ENCODE data around the gene ALAD. TPM values are rescaled to one million over a fixed set of nuclear protein-coding genes. Genes with fewer than 3 reads are reported as not detected.
"Not testable (repeated sequence)": the region's sequence is repeated elsewhere in the genome, so short reads cannot be mapped to it uniquely, and the experiment has no call there.

Gene ALAD
- total and polyA plus RNA-seq, 4 donors = 26.3 to 54.6 (median 41.8) TPM

DNA sequence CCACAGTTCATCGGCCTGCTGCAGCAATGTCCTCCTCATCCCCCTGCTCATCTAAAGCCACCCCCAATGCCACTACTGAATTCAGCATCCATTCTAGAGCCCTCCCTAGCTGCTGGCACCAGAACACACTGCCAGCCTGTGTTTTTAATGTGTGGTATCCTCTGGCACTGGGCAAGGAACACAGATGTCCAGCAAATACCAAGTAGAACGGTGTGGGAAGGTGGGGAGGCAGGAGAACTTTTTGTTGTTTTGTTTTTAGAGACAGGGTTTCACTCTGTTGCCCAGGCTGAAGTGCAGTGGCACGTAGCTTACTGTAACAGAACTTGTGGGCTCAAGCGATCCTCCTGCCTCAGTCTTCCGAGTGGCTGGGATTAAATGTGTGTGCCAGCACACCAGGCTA is 29.0 kb downstream of the ALAD start:
- no peaks in the 10 kb centered on the region for H3K27me3 ChIP-seq (ENCODE audit: control insufficient read depth in 1 of 2, insufficient read depth in 2 of 2, low read length in 1 of 2)
- no peak overlapping the region for H3K27ac ChIP-seq (ENCODE audit: low read depth in 1 of 2, low read length in 2 of 2)
- DNase-seq (no peak), ATAC-seq (ENCODE audit: low FRiP score) (no peak)
- 44 to 46% methylated on average over 5 of the region's 5 CpGs for WGBS, 2 donors
- peaks cover 0 to 4% of the 10 kb centered on the region in 2 donors for H3K4me1 ChIP-seq (ENCODE audit: control insufficient read depth in 1 of 2, insufficient read depth in 2 of 2, low read length in 2 of 2)
- intact Hi-C loops (cut with DNase I) = loop anchor here in 1 of 2 donors (10.0 kb wide), 1 partner anchor 57 kb away; no protein-coding TSS in a partner anchor
- peaks cover 0 to 4% of the 10 kb centered on the region in 2 donors for H3K36me3 ChIP-seq (ENCODE audit: control insufficient read depth in 1 of 2, insufficient read depth in 2 of 2, low read length in 1 of 2)
- no peaks in the 10 kb centered on the region for H3K9me3 ChIP-seq (ENCODE audit: control insufficient read depth, low read length)
- no peak overlapping the region for H3K4me3 ChIP-seq (ENCODE audit: low read length in 2 of 2)

GRCh38 chr9:113370806-113371325 is 30.2 kb downstream of the ALAD start:
- H3K27ac ChIP-seq (ENCODE audit: low read depth in 1 of 2, low read length in 2 of 2) = no peak overlapping the region

GRCh38 chr9:113369855-113370140 is 31.3 kb downstream of the ALAD start:
- Histone ChIP-seq H3K9me3 (ENCODE audit: control insufficient read depth, low read length) (no peaks in the 10 kb centered on the region), H3K27ac (ENCODE audit: low read depth in 1 of 2, low read length in 2 of 2) (no peak overlapping the region), H3K36me3 (ENCODE audit: control insufficient read depth in 1 of 2, insufficient read depth in 2 of 2, low read length in 1 of 2) (peaks cover 0 to 4% of the 10 kb centered on the region in 2 donors), H3K4me1 (ENCODE audit: control insufficient read depth in 1 of 2, insufficient read depth in 2 of 2, low read length in 2 of 2) (peaks cover 0 to 4% of the 10 kb centered on the region in 2 donors), H3K4me3 (ENCODE audit: low read length in 2 of 2) (no peak overlapping the region), H3K27me3 (ENCODE audit: control insufficient read depth in 1 of 2, insufficient read depth in 2 of 2, low read length in 1 of 2) (no peaks in the 10 kb centered on the region)
- DNase-seq (no peak), ATAC-seq (ENCODE audit: low FRiP score) (no peak)
- intact Hi-C loops (cut with DNase I) = loop anchor here in 1 of 2 donors (10.0 kb wide), 1 partner anchor 55 kb away; no protein-coding TSS in a partner anchor
- 89% methylated on average over 11 of the region's 11 CpGs for WGBS, 2 donors

More at GRCh38 chr9:113370806-113371325, 30.2 kb downstream of the ALAD start:
- no peak for ATAC-seq (ENCODE audit: low FRiP score)
- DNase-seq = no peak
- H3K4me1 ChIP-seq (ENCODE audit: control insufficient read depth in 1 of 2, insufficient read depth in 2 of 2, low read length in 2 of 2) = peaks cover 0 to 4% of the 10 kb centered on the region in 2 donors
- no peaks in the 10 kb centered on the region for H3K9me3 ChIP-seq (ENCODE audit: control insufficient read depth, low read length)
- intact Hi-C loops (cut with DNase I) = loop anchor here in 1 of 2 donors (10.0 kb wide), 1 partner anchor 56 kb away; no protein-coding TSS in a partner anchor
- H3K27me3 ChIP-seq (ENCODE audit: control insufficient read depth in 1 of 2, insufficient read depth in 2 of 2, low read length in 1 of 2) = no peaks in the 10 kb centered on the region
- peaks cover 0 to 4% of the 10 kb centered on the region in 2 donors for H3K36me3 ChIP-seq (ENCODE audit: control insufficient read depth in 1 of 2, insufficient read depth in 2 of 2, low read length in 1 of 2)
- WGBS, 2 donors = 79 to 83% methylated on average over 8 of the region's 8 CpGs
- no peak overlapping the region for H3K4me3 ChIP-seq (ENCODE audit: low read length in 2 of 2)

GRCh38 chr9:113368982-113369854 is 31.9 kb downstream of the ALAD start:
- Histone ChIP-seq H3K4me3 (ENCODE audit: low read length in 2 of 2) (no peak overlapping the region), H3K9me3 (ENCODE audit: control insufficient read depth, low read length) (no peaks in the 10 kb centered on the region), H3K27ac (ENCODE audit: low read depth in 1 of 2, low read length in 2 of 2) (no peak overlapping the region), H3K27me3 (ENCODE audit: control insufficient read depth in 1 of 2, insufficient read depth in 2 of 2, low read length in 1 of 2) (no peaks in the 10 kb centered on the region), H3K4me1 (ENCODE audit: control insufficient read depth in 1 of 2, insufficient read depth in 2 of 2, low read length in 2 of 2) (peaks cover 0 to 4% of the 10 kb centered on the region in 2 donors), H3K36me3 (ENCODE audit: control insufficient read depth in 1 of 2, insufficient read depth in 2 of 2, low read length in 1 of 2) (peaks cover 0 to 2% of the 10 kb centered on the region in 2 donors)
- WGBS, 2 donors = 78 to 83% methylated on average over 13 of the region's 13 CpGs
- ATAC-seq (ENCODE audit: low FRiP score) (no peak), DNase-seq (no peak)
- intact Hi-C loops (cut with DNase I) = no loop called here

DNA sequence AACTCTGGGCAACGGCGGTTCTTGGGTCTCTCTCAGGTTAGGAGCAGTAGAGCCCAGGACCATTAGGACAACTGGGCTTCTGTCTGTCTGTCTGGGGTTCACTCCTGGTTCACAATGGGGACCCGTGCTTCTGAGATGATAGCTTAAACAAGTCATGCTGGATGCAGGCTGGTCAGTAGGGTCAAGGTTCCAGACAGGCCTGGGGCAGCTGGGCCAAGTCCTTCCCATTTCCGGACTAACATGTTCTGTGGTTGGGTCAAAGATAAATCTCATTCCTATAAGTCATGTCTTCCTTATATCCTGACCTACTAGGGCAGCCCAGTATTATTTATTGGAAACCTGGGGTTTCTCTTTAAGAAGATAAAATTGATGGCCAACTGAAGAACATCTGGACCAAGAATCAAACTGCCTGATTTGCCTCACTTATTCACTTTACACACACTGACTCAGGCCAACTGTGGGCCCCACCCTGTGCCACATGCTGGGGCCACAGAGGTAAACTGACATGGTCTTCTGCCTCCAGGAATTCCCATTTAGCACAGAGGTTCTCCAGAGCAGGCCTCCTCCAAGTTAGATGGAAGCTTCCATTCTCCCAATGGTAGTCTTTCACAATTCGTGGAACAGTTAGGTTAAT is 32.6 kb downstream of the ALAD start:
- no peak overlapping the region for H3K27ac ChIP-seq (ENCODE audit: low read depth in 1 of 2, low read length in 2 of 2)
- no peak overlapping the region for H3K4me3 ChIP-seq (ENCODE audit: low read length in 2 of 2)
- H3K27me3 ChIP-seq (ENCODE audit: control insufficient read depth in 1 of 2, insufficient read depth in 2 of 2, low read length in 1 of 2) = no peaks in the 10 kb centered on the region
- intact Hi-C loops (cut with DNase I) = no loop called here
- H3K9me3 ChIP-seq (ENCODE audit: control insufficient read depth, low read length) = no peaks in the 10 kb centered on the region
- DNase-seq (no peak), ATAC-seq (ENCODE audit: low FRiP score) (no peak)
- no peaks in the 10 kb centered on the region for H3K36me3 ChIP-seq (ENCODE audit: control insufficient read depth in 1 of 2, insufficient read depth in 2 of 2, low read length in 1 of 2)
- WGBS, 2 donors = 94 to 95% methylated on average over 5 of the region's 5 CpGs
- peaks cover 0 to 4% of the 10 kb centered on the region in 2 donors for H3K4me1 ChIP-seq (ENCODE audit: control insufficient read depth in 1 of 2, insufficient read depth in 2 of 2, low read length in 2 of 2)

- H3K9me3 ChIP-seq (ENCODE audit: control insufficient read depth, low read length); ATAC-seq (ENCODE audit: low FRiP score); intact Hi-C loops (cut with DNase I); H3K36me3 ChIP-seq (ENCODE audit: control insufficient read depth in 1 of 2, insufficient read depth in 2 of 2, low read length in 1 of 2); H3K27ac ChIP-seq (ENCODE audit: low read depth in 1 of 2, low read length in 2 of 2); H3K4me3 ChIP-seq (ENCODE audit: low read length in 2 of 2); H3K27me3 ChIP-seq (ENCODE audit: control insufficient read depth in 1 of 2, insufficient read depth in 2 of 2, low read length in 1 of 2); H3K4me1 ChIP-seq (ENCODE audit: control insufficient read depth in 1 of 2, insufficient read depth in 2 of 2, low read length in 2 of 2); DNase-seq: not testable (repeated sequence)
- 88 to 95% methylated on average over 3 of the region's 3 CpGs for WGBS, 2 donors
These were observed 35.4 kb downstream of the ALAD start for GRCh38 chr9:113365652-113366051.

DNA sequence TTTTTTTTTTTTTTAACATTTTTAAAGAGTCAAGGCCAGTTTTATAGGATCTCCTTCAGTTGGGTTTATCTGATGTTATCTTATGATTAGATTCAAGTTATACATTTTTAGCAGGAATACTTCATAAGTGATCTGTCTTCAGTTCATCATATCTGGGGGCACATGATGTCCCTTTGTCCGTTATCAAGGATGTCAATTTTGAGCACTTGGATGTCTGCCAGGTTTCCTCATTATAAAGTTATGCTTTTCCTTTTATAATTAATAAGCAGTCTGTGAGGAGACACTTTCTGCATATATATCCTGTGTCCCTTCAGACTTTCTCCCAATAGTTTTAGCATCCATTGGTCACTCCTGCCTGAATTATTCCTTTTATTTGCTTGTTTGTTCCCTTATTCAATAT is 36.1 kb downstream of the ALAD start:
- no peaks in the 10 kb centered on the region for H3K36me3 ChIP-seq (ENCODE audit: control insufficient read depth in 1 of 2, insufficient read depth in 2 of 2, low read length in 1 of 2)
- ATAC-seq (ENCODE audit: low FRiP score) = no peak
- H3K4me1 ChIP-seq (ENCODE audit: control insufficient read depth in 1 of 2, insufficient read depth in 2 of 2, low read length in 2 of 2) = no peaks in the 10 kb centered on the region
- H3K27me3 ChIP-seq (ENCODE audit: control insufficient read depth in 1 of 2, insufficient read depth in 2 of 2, low read length in 1 of 2) = no peaks in the 10 kb centered on the region
- intact Hi-C loops (cut with DNase I) = no loop called here
- H3K4me3 ChIP-seq (ENCODE audit: low read length in 2 of 2) = no peak overlapping the region
- H3K27ac ChIP-seq (ENCODE audit: low read depth in 1 of 2, low read length in 2 of 2) = no peak overlapping the region
- no peak for DNase-seq
- WGBS, 2 donors = 70 to 90% methylated on average over 1 of the region's 1 CpG
- no peaks in the 10 kb centered on the region for H3K9me3 ChIP-seq (ENCODE audit: control insufficient read depth, low read length)

GRCh38 chr9:113363336-113363735 is 37.7 kb downstream of the ALAD start:
- Histone ChIP-seq H3K27me3 (ENCODE audit: control insufficient read depth in 1 of 2, insufficient read depth in 2 of 2, low read length in 1 of 2) (no peaks in the 10 kb centered on the region), H3K4me1 (ENCODE audit: control insufficient read depth in 1 of 2, insufficient read depth in 2 of 2, low read length in 2 of 2) (no peaks in the 10 kb centered on the region), H3K4me3 (ENCODE audit: low read length in 2 of 2) (no peak overlapping the region), H3K27ac (ENCODE audit: low read depth in 1 of 2, low read length in 2 of 2) (no peak overlapping the region), H3K9me3 (ENCODE audit: control insufficient read depth, low read length) (no peaks in the 10 kb centered on the region), H3K36me3 (ENCODE audit: control insufficient read depth in 1 of 2, insufficient read depth in 2 of 2, low read length in 1 of 2) (no peaks in the 10 kb centered on the region)
- DNase-seq = no peak
- WGBS, 2 donors = 64 to 76% methylated on average over 3 of the region's 3 CpGs
- ATAC-seq (ENCODE audit: low FRiP score) = no peak
- intact Hi-C loops (cut with DNase I) = no loop called here

All from aorta (tissue), 5 donors.